KMS-11 (cell line): ENCODE results near the gene GOLGA6L7.
"Not testable (repeated sequence)": the region's sequence is repeated elsewhere in the genome, so short reads cannot be mapped to it uniquely, and the experiment has no call there.

Experiments used
- H2AFZ ChIP-seq: fragments of 200-600 bp; sonication (generic); 2 replicates; pipeline ENCODE4 v1.6.1; 2016; ENCODE audit warnings: antibody characterized with exemption, mixed run types, low read depth
- H3K27ac ChIP-seq: fragments of 200-600 bp; sonication (generic); 2 replicates; pipeline ENCODE4 v1.6.1; 2016; ENCODE audit warnings: mild to moderate bottlenecking, mixed run types
- H3K27me3 ChIP-seq: fragments of 200-600 bp; sonication (generic); 2 replicates; pipeline ENCODE4 v1.6.1; 2017; ENCODE audit warnings: mild to moderate bottlenecking, low read depth, mixed run types, moderate library complexity; ENCODE audit not compliant: insufficient read depth
- H3K36me3 ChIP-seq: fragments of 200-600 bp; sonication (generic); 2 replicates; pipeline ENCODE4 v1.6.1; 2017; ENCODE audit warnings: mild to moderate bottlenecking, mixed run types; ENCODE audit not compliant: insufficient read depth
- H3K4me1 ChIP-seq: fragments of 200-600 bp; sonication (generic); 2 replicates; pipeline ENCODE4 v1.6.1; 2016; ENCODE audit warnings: mild to moderate bottlenecking, low read depth, mixed run types; ENCODE audit not compliant: poor library complexity, severe bottlenecking
- H3K4me2 ChIP-seq: fragments of 200-600 bp; sonication (generic); 2 replicates; pipeline ENCODE4 v1.7.0; 2016; ENCODE audit warnings: mild to moderate bottlenecking, mixed run types
- H3K4me3 ChIP-seq: fragments of 200-600 bp; sonication (generic); IDR thresholded peaks from 2 replicates; pipeline ENCODE4 v1.6.1; 2017; ENCODE audit warnings: low read depth, low read length, mixed read lengths; ENCODE audit not compliant: insufficient read depth
- H3K79me2 ChIP-seq: fragments of 200-600 bp; sonication (generic); 2 replicates; pipeline ENCODE4 v1.6.1; 2016; ENCODE audit warnings: low read depth, mixed run types; ENCODE audit not compliant: insufficient read depth
- H3K9ac ChIP-seq: fragments of 200-600 bp; sonication (generic); 2 replicates; pipeline ENCODE4 v1.6.1; 2016; ENCODE audit warnings: mild to moderate bottlenecking, mixed run types
- H4K20me1 ChIP-seq: fragments of 200-600 bp; sonication (generic); 2 replicates; pipeline ENCODE4 v1.6.1; 2016; ENCODE audit warnings: mild to moderate bottlenecking, mixed run types; ENCODE audit not compliant: insufficient read depth

GOLGA6L7 gene

GRCh38 chr15:28819019-28819929 is 29.2 kb downstream of the GOLGA6L7 start:
- not testable (repeated sequence) for H2AFZ ChIP-seq, H3K79me2 ChIP-seq, H3K4me1 ChIP-seq, H3K27me3 ChIP-seq, H3K27ac ChIP-seq, H3K36me3 ChIP-seq, H3K4me3 ChIP-seq, H3K9ac ChIP-seq, H4K20me1 ChIP-seq, H3K4me2 ChIP-seq

GRCh38 chr15:28818168-28818567 is 30.3 kb downstream of the GOLGA6L7 start:
- H3K4me2 ChIP-seq, H3K9ac ChIP-seq, H2AFZ ChIP-seq, H3K4me1 ChIP-seq, H3K36me3 ChIP-seq, H4K20me1 ChIP-seq, H3K4me3 ChIP-seq, H3K27ac ChIP-seq, H3K27me3 ChIP-seq, H3K79me2 ChIP-seq: not testable (repeated sequence)

- H3K27ac ChIP-seq, H3K79me2 ChIP-seq, H3K4me3 ChIP-seq, H4K20me1 ChIP-seq, H3K4me1 ChIP-seq, H3K9ac ChIP-seq, H3K4me2 ChIP-seq, H3K27me3 ChIP-seq, H2AFZ ChIP-seq, H3K36me3 ChIP-seq: not testable (repeated sequence)
Observed at GRCh38 chr15:28814059-28814458, 34.4 kb downstream of the GOLGA6L7 start.

GRCh38 chr15:28813392-28813791 is 35.1 kb downstream of the GOLGA6L7 start:
- H3K4me3 ChIP-seq, H3K79me2 ChIP-seq, H3K4me1 ChIP-seq, H3K9ac ChIP-seq, H3K27me3 ChIP-seq, H3K4me2 ChIP-seq, H4K20me1 ChIP-seq, H3K36me3 ChIP-seq, H3K27ac ChIP-seq, H2AFZ ChIP-seq: not testable (repeated sequence)

GRCh38 chr15:28811852-28812550 is 36.4 kb downstream of the GOLGA6L7 start:
- not testable (repeated sequence) for H4K20me1 ChIP-seq, H3K36me3 ChIP-seq, H3K4me1 ChIP-seq

GRCh38 chr15:28810444-28810843 is 38.0 kb downstream of the GOLGA6L7 start:
- H2AFZ ChIP-seq, H3K4me2 ChIP-seq, H3K9ac ChIP-seq, H4K20me1 ChIP-seq, H3K79me2 ChIP-seq, H3K4me3 ChIP-seq, H3K27ac ChIP-seq, H3K27me3 ChIP-seq, H3K4me1 ChIP-seq, H3K36me3 ChIP-seq: not testable (repeated sequence)

More at GRCh38 chr15:28811852-28812550, 36.4 kb downstream of the GOLGA6L7 start:
- H2AFZ ChIP-seq, H3K9ac ChIP-seq, H3K27ac ChIP-seq, H3K79me2 ChIP-seq, H3K27me3 ChIP-seq, H3K4me2 ChIP-seq, H3K4me3 ChIP-seq: not testable (repeated sequence)

- not testable (repeated sequence) for H3K4me1 ChIP-seq, H3K4me2 ChIP-seq, H3K27me3 ChIP-seq, H3K4me3 ChIP-seq, H2AFZ ChIP-seq, H3K9ac ChIP-seq, H4K20me1 ChIP-seq, H3K27ac ChIP-seq, H3K36me3 ChIP-seq, H3K79me2 ChIP-seq
Observed at GRCh38 chr15:28808136-28808535, 40.3 kb downstream of the GOLGA6L7 start.

GRCh38 chr15:28800366-28800765 is 48.1 kb downstream of the GOLGA6L7 start:
- H3K9ac ChIP-seq, H3K27ac ChIP-seq, H2AFZ ChIP-seq, H3K79me2 ChIP-seq, H3K36me3 ChIP-seq, H3K4me1 ChIP-seq, H4K20me1 ChIP-seq, H3K4me2 ChIP-seq, H3K4me3 ChIP-seq, H3K27me3 ChIP-seq: not testable (repeated sequence)

- not testable (repeated sequence) for H3K36me3 ChIP-seq, H3K4me3 ChIP-seq, H3K9ac ChIP-seq, H3K27ac ChIP-seq, H3K4me1 ChIP-seq, H3K79me2 ChIP-seq, H4K20me1 ChIP-seq, H3K4me2 ChIP-seq, H2AFZ ChIP-seq, H3K27me3 ChIP-seq
Observed at GRCh38 chr15:28798234-28798633, 50.2 kb downstream of the GOLGA6L7 start.

GRCh38 chr15:28794231-28794630 is 54.2 kb downstream of the GOLGA6L7 start:
- H2AFZ ChIP-seq, H3K4me3 ChIP-seq, H3K4me1 ChIP-seq, H3K27ac ChIP-seq, H3K9ac ChIP-seq, H3K79me2 ChIP-seq, H3K36me3 ChIP-seq, H4K20me1 ChIP-seq, H3K27me3 ChIP-seq, H3K4me2 ChIP-seq: not testable (repeated sequence)
